Stimulated activated naive CD8-positive, alpha-beta T cell treated with anti-CD3 and anti-CD28 coated beads, Interleukin-15, Interleukin-2, amounts not matched to agents 100 ng/mL and 50 ng/mL, for 24 hours (primary cell): ENCODE measurements around the gene TSHZ1.
"Not testable (repeated sequence)": the region's sequence is repeated elsewhere in the genome, so short reads cannot be mapped to it uniquely, and the experiment has no call there.

Experiments
- H3K27ac Mint-ChIP-seq: one replicate; pipeline ENCODE4 v1.8.0; 2021; ENCODE audit warnings: mild to moderate bottlenecking, mixed read lengths
- H3K27me3 Mint-ChIP-seq: one replicate; pipeline ENCODE4 v1.8.0; 2021; ENCODE audit warnings: mixed read lengths
- H3K36me3 Mint-ChIP-seq: one replicate; pipeline ENCODE4 v1.8.0; 2021; ENCODE audit warnings: low read depth, mixed read lengths
- H3K4me1 Mint-ChIP-seq: one replicate; pipeline ENCODE4 v1.8.0; 2021; ENCODE audit warnings: low read depth, mixed read lengths
- H3K4me3 Mint-ChIP-seq: one replicate; pipeline ENCODE4 v1.8.0; 2021; ENCODE audit warnings: mild to moderate bottlenecking, mixed read lengths
- H3K9me3 Mint-ChIP-seq: one replicate; pipeline ENCODE4 v1.8.0; 2021; ENCODE audit warnings: mixed read lengths

The TSHZ1 gene

DNA sequence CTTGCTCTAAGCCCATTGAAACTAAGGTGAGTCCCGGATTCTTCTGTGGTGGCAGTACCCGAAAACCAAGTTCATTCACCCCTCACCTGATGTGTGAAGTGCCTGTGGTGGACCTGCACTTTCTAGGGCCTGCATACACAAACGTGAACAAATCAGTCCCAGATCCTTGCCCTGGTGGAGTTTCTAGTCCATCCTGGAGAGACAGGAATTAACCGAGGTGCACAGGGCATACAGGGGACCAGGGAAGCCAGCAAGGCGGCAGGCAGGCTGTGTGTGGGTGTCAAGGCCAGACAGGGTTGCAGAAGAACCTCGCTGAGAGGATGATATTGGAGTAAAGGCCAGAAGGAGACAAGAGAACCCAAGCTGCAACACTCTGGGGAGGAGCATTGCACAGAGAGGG lies 110.8 kb downstream of the TSHZ1 start:
- peaks cover 5% of the 10 kb centered on the region for H3K36me3 Mint-ChIP-seq
- H3K27me3 Mint-ChIP-seq = peaks cover 3% of the 10 kb centered on the region
- H3K4me3 Mint-ChIP-seq = no peak overlapping the region
- peaks cover 16% of the 10 kb centered on the region for H3K9me3 Mint-ChIP-seq
- H3K4me1 Mint-ChIP-seq = no peaks in the 10 kb centered on the region
- H3K27ac Mint-ChIP-seq = no peak overlapping the region

DNA sequence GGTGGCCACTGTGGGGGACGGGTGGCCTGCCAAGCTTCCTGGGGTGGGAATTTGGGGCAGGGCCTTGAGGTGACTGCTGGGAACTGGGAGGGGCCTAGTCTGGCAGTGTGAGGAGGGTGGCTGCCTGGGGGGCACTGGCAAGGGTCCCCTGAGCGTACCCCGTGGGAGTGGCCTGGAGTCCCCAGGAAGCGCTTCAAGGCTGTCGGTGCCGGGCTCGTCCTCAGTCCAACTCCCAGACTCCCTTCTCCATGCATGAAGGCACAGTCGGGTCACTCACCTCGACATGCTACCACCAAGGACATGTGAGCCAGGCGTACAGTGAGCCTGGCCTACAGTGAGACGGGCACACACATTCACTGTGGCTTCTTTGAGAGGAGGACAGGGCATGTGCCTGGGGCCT lies 111.6 kb downstream of the TSHZ1 start:
- H3K27ac Mint-ChIP-seq = no peak overlapping the region

DNA sequence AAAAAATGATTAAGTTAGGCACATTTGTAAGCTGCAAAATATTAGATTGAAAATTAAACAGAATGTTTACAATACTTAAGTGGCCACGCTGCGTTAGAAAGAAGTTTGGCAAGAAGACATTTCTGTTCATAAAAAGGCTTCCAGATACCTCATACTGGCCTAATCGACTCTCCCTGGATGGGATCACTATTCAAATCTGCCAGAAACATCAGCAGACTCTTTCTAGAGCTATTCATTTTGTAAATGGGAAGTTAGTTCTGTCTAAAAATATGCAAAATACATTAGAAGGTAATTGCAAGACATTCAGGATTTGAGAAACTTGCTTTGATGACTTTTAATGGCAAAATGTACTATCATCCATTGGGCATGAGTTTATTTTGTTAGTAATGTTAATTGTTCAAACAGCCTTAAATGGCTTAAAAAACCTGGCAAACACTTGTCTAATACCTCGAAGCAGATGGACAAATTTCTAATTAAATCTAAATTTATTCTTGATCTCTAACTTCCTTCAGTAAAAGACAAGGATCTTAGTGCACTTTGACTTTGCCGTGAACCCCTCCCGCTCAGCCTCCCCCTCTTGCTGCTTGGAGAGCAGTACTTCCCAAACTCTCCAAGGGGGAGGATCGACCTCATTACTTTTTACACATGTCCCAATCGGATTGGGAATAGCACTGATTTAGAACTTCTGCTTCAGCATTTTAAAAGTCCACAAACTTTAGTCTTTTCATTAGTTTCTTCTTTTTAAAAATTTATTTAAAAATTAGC lies 113.4 kb downstream of the TSHZ1 start:
- H3K9me3 Mint-ChIP-seq = peaks cover 19% of the 10 kb centered on the region
- no peaks in the 10 kb centered on the region for H3K4me1 Mint-ChIP-seq
- peaks cover 13% of the 10 kb centered on the region for H3K36me3 Mint-ChIP-seq
- peaks cover 3% of the 10 kb centered on the region for H3K27me3 Mint-ChIP-seq
- no peak overlapping the region for H3K27ac Mint-ChIP-seq
- H3K4me3 Mint-ChIP-seq = no peak overlapping the region

More for the DNA sequence above, 111.6 kb downstream of the TSHZ1 start:
- Mint-ChIP-seq H3K36me3 (peaks cover 8% of the 10 kb centered on the region), H3K27me3 (peaks cover 3% of the 10 kb centered on the region), H3K4me3 (no peak overlapping the region), H3K9me3 (peaks cover 19% of the 10 kb centered on the region), H3K4me1 (no peaks in the 10 kb centered on the region)

DNA sequence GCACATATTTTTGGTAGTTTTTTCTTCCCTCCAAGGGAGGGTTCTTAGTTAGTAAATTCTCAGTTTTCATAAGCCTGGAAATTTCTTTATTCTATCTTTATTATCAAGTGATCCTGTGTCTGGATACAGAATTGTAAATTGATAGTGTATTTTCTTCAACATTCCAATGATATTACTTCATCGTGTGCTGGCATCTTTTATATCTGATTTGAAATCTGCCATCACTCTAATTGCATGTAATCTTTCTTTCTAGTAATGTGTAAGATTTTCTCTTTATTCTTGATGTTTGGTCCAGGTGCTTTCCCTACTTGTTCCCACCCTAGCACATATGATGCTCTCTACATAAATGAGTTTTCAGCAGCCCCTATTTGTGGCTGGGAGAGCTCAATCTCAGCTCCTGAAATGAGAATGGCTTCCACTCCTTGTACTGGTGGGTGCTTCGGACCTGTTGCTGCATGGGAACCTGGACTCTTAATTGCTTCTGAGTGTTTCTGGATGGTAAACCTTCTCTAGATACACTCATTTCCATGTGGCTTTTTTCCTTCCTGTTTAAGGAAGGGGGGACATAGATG lies 114.2 kb downstream of the TSHZ1 start:
- Mint-ChIP-seq H3K4me3 (no peak overlapping the region), H3K27me3 (peaks cover 3% of the 10 kb centered on the region), H3K36me3 (peaks cover 13% of the 10 kb centered on the region), H3K27ac (no peak overlapping the region), H3K4me1 (peaks cover under 1% of the 10 kb centered on the region), H3K9me3 (peaks cover 19% of the 10 kb centered on the region)

DNA sequence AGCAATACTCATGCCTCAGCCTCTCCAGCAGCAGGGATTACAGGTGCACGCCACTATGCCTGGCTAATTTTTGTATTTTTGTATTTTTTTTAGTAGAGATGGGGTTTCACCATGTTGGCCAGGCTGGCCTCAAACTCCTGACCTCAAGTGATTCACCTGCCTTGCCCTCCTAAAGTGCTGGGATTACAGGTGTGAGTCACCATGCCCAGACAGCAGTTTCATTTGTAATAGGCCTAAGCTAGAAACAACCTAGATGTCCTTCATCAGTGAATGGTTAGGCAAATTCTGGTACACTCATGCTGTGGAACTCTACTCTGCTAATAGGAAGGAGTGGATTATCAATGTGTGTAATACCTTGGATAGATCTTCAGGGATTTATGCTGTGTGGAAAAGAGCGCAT lies 119.2 kb downstream of the TSHZ1 start:
- H3K4me3 Mint-ChIP-seq = not testable (repeated sequence)

DNA sequence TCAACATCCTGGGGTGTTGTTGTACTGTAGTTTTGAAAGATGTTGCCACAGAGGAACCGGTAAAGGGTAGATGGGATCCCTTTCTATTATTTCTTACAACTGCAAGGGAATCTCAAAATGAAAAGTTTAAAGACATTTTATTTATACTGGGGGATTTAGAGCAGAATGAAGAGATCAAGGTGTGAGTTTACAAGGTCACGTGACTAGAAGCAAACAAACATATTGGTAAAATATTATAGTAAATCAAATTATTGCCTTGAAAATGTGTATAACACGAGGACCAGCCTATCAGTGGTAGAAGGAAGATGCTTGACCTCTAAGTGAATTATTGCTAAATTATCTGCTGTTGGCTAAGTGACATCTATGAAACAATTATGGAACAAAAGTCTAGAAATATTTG lies 119.7 kb downstream of the TSHZ1 start:
- no peaks in the 10 kb centered on the region for H3K27me3 Mint-ChIP-seq
- no peak overlapping the region for H3K27ac Mint-ChIP-seq
- H3K4me3 Mint-ChIP-seq = no peak overlapping the region
- peaks cover 15% of the 10 kb centered on the region for H3K9me3 Mint-ChIP-seq
- peaks cover 13% of the 10 kb centered on the region for H3K36me3 Mint-ChIP-seq
- peaks cover 3% of the 10 kb centered on the region for H3K4me1 Mint-ChIP-seq

More for the DNA sequence above, 119.2 kb downstream of the TSHZ1 start:
- H3K4me1 Mint-ChIP-seq, H3K27ac Mint-ChIP-seq, H3K27me3 Mint-ChIP-seq: not testable (repeated sequence)
- Mint-ChIP-seq H3K9me3 (peaks cover 19% of the 10 kb centered on the region), H3K36me3 (peaks cover 13% of the 10 kb centered on the region)

DNA sequence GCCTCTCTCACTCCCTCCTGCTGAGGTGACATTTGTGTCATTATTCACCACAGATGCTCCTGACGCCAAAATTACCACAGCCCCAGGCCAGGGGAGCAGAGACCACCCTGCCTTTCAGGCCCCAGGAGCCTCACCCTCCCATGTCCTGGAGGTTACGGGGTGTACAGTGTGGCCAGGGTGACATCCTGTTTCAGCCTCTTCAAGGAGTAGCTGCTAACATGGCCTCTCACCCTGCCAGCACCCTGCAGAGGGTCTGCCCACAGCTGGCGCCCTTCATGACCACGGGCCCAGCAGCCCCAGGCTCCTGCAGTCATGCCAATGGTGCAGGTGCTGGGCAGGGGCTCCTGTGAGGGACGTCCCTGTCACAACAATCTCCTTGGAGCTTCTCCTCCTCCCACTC lies 124.3 kb downstream of the TSHZ1 start:
- Mint-ChIP-seq H3K9me3 (no peaks in the 10 kb centered on the region), H3K4me3 (no peak overlapping the region), H3K27ac (no peak overlapping the region), H3K36me3 (no peaks in the 10 kb centered on the region), H3K27me3 (no peaks in the 10 kb centered on the region), H3K4me1 (peaks cover 2% of the 10 kb centered on the region)

DNA sequence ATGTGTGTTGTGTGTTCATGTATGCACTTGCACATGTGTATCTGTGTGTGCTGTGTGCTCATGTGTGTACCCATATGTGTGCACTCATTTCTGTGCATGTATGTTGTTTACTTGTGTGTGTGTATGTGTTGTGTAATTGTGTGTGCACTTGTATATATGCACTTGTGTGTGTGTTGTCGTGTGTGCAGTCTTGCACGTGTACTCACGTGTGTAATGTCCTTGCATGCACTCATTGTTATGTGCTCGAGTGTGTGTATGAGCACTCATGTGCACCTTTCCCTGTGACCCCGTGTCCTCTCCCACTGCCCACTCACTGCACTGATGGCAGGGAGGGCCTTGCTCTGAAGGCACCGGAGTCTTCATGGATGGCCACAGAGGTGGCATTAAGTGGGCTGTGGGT lies 124.9 kb downstream of the TSHZ1 start:
- no peak overlapping the region for H3K27ac Mint-ChIP-seq
- H3K27me3 Mint-ChIP-seq = no peaks in the 10 kb centered on the region

DNA sequence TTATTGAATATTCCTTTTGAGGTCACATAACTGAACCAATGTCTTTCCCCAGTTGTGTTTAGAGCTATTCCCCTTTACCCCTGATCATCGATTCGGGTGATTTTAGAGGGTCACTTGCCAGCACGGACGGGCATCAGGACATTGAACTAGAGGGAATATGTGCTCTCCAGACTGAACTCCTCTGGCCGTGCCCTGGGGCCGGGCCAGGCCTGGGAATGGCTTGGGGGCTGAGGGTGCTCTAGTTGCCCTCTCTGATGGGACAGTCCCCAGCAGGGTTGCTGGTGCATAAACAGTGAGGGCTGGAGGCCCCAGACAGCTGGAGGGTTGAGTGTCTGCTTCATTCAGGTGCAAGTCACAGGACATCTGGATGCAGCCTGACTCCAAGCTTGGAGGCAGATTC lies 126.2 kb downstream of the TSHZ1 start:
- Mint-ChIP-seq H3K36me3 (no peaks in the 10 kb centered on the region), H3K4me1 (no peaks in the 10 kb centered on the region), H3K4me3 (no peak overlapping the region), H3K27me3 (no peaks in the 10 kb centered on the region), H3K27ac (no peak overlapping the region), H3K9me3 (no peaks in the 10 kb centered on the region)

More for the DNA sequence above, 124.9 kb downstream of the TSHZ1 start:
- H3K36me3 Mint-ChIP-seq = no peaks in the 10 kb centered on the region
- H3K9me3 Mint-ChIP-seq = no peaks in the 10 kb centered on the region
- H3K4me3 Mint-ChIP-seq = no peak overlapping the region
- H3K4me1 Mint-ChIP-seq = no peaks in the 10 kb centered on the region

DNA sequence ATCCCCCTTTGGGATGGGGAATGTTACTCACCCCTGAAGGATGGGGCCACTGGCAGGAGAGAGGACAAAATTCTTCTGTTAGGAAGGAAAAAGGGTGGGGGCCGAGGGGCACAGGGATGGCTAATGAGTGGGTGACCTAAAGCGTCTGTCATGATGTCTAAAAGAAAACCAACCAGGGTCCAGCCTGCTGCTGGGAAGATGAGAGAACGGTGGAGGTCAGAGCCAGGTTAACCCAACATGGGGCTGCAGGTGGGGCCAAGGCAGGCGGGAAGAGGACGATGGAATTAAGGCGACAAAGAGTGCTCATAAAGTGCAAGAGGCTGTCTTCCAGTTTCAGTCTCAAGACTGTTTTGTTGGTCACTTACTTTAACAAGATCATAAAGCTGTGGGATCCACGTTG lies 126.8 kb downstream of the TSHZ1 start:
- Mint-ChIP-seq H3K27me3 (no peaks in the 10 kb centered on the region), H3K4me3 (no peak overlapping the region), H3K27ac (no peak overlapping the region), H3K4me1 (no peaks in the 10 kb centered on the region), H3K9me3 (no peaks in the 10 kb centered on the region), H3K36me3 (no peaks in the 10 kb centered on the region)

DNA sequence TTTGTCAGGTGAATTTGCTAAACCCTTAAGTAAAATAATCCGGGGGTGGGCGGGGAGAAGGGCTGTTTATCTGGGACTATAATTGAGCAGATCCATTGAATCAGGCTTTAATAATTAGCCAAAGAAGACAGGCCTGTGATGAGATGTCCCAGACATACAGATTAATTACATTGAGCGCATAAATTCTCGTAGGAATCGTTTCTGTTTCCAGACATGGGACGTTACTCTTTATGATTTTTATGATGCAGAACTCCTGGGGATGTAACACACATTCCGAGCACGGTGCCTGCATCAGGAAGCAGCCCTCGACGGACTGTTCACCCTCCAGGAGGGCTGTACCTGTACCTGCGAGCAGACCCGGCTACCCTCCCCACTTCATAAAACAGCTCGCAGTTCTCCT lies 128.0 kb downstream of the TSHZ1 start:
- Mint-ChIP-seq H3K9me3 (no peaks in the 10 kb centered on the region), H3K27ac (no peak overlapping the region), H3K27me3 (no peaks in the 10 kb centered on the region), H3K4me1 (no peaks in the 10 kb centered on the region), H3K36me3 (no peaks in the 10 kb centered on the region), H3K4me3 (no peak overlapping the region)
